Heart left ventricle (tissue), 13 donors: Measurements from ENCODE around the gene OR51A2.

ENCODE experiments used
- CTCF ChIP-seq, 12 donors: fragments of 200-600 bp; sonication (generic) in 4 of 12; IDR thresholded peaks; one replicate each; pipeline versions ENCODE4 v1.5.0 to v1.8.0; 2018 to 2022; ENCODE audit warnings: antibody characterized with exemption in 12 of 12, mild to moderate bottlenecking in 5 of 12
- POLR2A ChIP-seq, 2 donors: fragments of 450-650 bp; IDR thresholded peaks; one replicate each; pipeline ENCODE4 v1.6.1; 2017; ENCODE audit warnings: antibody characterized with exemption in 2 of 2, mild to moderate bottlenecking in 2 of 2, moderate library complexity in 2 of 2
- donor health status: ischemic (EF 13 %, LVEDD 7.1; RV severe dilation, severe dysfunction).
- donor health status: DM: no; HTN: yes; CAD: no.
- donor health status: DM: no; HTN: no; CAD: no.
- donor health status: ischemic (EF 25% LVEDD 6.9; RV normal size, moderate dysfunction).
- donor health status: ischemic (EF 25% LVEDD 5.7; RV mildly dilated, moderate dysfunction).
- donor health status: ischemic (EF 35%, LVEDD 5.7; RV mildly dilated, moderate dysfunction).
- donor health status: nonischemic (EF 11% LVEDD 7.7; RV severe dilation, severe dysfunction).
- donor health status: DM: yes; HTN: yes; CAD: no.
- donor health status: PGD.
- donor health status: ischemic (EF 29% LVEDD 5.4; RV normal size, mild dysfunction).
- donor health status: nonischemic (EF 23%, LVEDD 6.1; RV moderate dilation, normal function).

GRCh38 chr11:4982678-4983077 is 27.2 kb upstream of the OR51A2 start:
- TF ChIP-seq POLR2A (IDR thresholded peaks at IDR 0.05) (no peak), CTCF (IDR thresholded peaks at IDR 0.05) (no peak)
